Neuronal stem cell (in vitro differentiated cells): ENCODE results near the gene PIP5K1A.

Source experiments
- DNase-seq: peaks from one replicate; pipeline ENCODE4 v3.0.0-alpha.2; 2013; ENCODE audit warnings: low spot score
- H2AFZ ChIP-seq: one replicate; pipeline ENCODE4 v1.6.1; 2013; ENCODE audit warnings: mild to moderate bottlenecking, low read length, inconsistent platforms
- H2AK5ac ChIP-seq: 2 replicates; pipeline ENCODE4 v1.6.1; 2013; ENCODE audit warnings: low read depth, mild to moderate bottlenecking, inconsistent platforms, low read length, moderate library complexity, mixed read lengths
- H2BK120ac ChIP-seq: 2 replicates; pipeline ENCODE4 v1.6.1; 2013; ENCODE audit warnings: low read depth, mild to moderate bottlenecking, inconsistent platforms, low read length, moderate library complexity, mixed read lengths
- H2BK12ac ChIP-seq: one replicate; pipeline ENCODE4 v1.6.1; 2013; ENCODE audit warnings: low read length, inconsistent platforms
- H2BK15ac ChIP-seq: 2 replicates; pipeline ENCODE4 v1.6.1; 2013; ENCODE audit warnings: mild to moderate bottlenecking, low read length, inconsistent platforms, mixed read lengths
- H2BK5ac ChIP-seq: one replicate; pipeline ENCODE4 v1.6.1; 2013; ENCODE audit warnings: inconsistent platforms, mild to moderate bottlenecking, low read length, moderate library complexity
- H3K14ac ChIP-seq: one replicate; pipeline ENCODE4 v1.6.1; 2013; ENCODE audit warnings: low read length, inconsistent platforms
- H3K18ac ChIP-seq: 2 replicates; pipeline ENCODE4 v1.6.1; 2013; ENCODE audit warnings: low read length, inconsistent platforms
- H3K23ac ChIP-seq: 2 replicates; pipeline ENCODE4 v1.6.1; 2013; ENCODE audit warnings: low read depth, mild to moderate bottlenecking, mixed read lengths, low read length, inconsistent platforms; ENCODE audit not compliant: poor library complexity
- H3K27ac ChIP-seq: replicated peaks from 3 replicates; pipeline ENCODE4 v1.5.1; 2013; ENCODE audit warnings: low read length, inconsistent platforms
- H3K27me3 ChIP-seq, 3 experiments: 2 replicates each; pipeline ENCODE4 v1.6.1; 2013; ENCODE audit warnings: low read length in 3 of 3, mild to moderate bottlenecking in 2 of 3, inconsistent platforms in 1 of 3, low read depth in 1 of 3, mixed read lengths in 1 of 3, moderate library complexity in 1 of 3; ENCODE audit not compliant: control insufficient read depth in 3 of 3, insufficient read depth in 3 of 3
- H3K36me3 ChIP-seq, 2 donors: replicated peaks in 1 of 2; 2 replicates each; pipeline ENCODE4 v1.6.1; 2013; ENCODE audit warnings: low read length in 2 of 2; ENCODE audit not compliant: control insufficient read depth in 2 of 2, insufficient read depth in 2 of 2
- H3K4ac ChIP-seq: 2 replicates; pipeline ENCODE4 v1.6.1; 2013; ENCODE audit warnings: inconsistent platforms, mild to moderate bottlenecking, low read length, moderate library complexity
- H3K4me1 ChIP-seq, 2 donors: 1 replicate in 1 of 2; 2 replicates in 1 of 2; pipeline ENCODE4 v1.6.1; 2013; ENCODE audit warnings: low read length in 2 of 2, low read depth in 1 of 2; ENCODE audit not compliant: control insufficient read depth in 2 of 2, insufficient read depth in 1 of 2
- H3K4me2 ChIP-seq: one replicate; pipeline ENCODE4 v1.6.1; 2013; ENCODE audit warnings: mild to moderate bottlenecking, low read length, inconsistent platforms; ENCODE audit not compliant: insufficient read depth, poor library complexity, severe bottlenecking
- H3K4me3 ChIP-seq, 2 donors: 2 replicates each; pipeline ENCODE4 v1.5.1; 2013; ENCODE audit warnings: low read length in 2 of 2, mild to moderate bottlenecking in 2 of 2, inconsistent platforms in 1 of 2, moderate library complexity in 1 of 2
- H3K79me1 ChIP-seq: one replicate; pipeline ENCODE4 v1.6.1; 2013; ENCODE audit warnings: low read depth, mild to moderate bottlenecking, inconsistent platforms, low read length, moderate library complexity
- H3K9ac ChIP-seq: one replicate; pipeline ENCODE4 v1.6.1; 2013; ENCODE audit warnings: mild to moderate bottlenecking, low read depth, low read length, inconsistent platforms; ENCODE audit not compliant: poor library complexity
- H3K9me3 ChIP-seq, 2 donors: replicated peaks in 1 of 2; 2 replicates each; pipeline versions ENCODE3 to v1.6.1; 2013; ENCODE audit warnings: low read length in 2 of 2, mild to moderate bottlenecking in 2 of 2, inconsistent platforms in 1 of 2, low read depth in 1 of 2, mixed read lengths in 1 of 2, moderate library complexity in 1 of 2; ENCODE audit not compliant: control insufficient read depth in 2 of 2, insufficient read depth in 1 of 2
- H4K8ac ChIP-seq: one replicate; pipeline ENCODE4 v1.6.1; 2013; ENCODE audit warnings: low read depth, mild to moderate bottlenecking, inconsistent platforms, low read length, moderate library complexity
- H4K91ac ChIP-seq: one replicate; pipeline ENCODE4 v1.6.1; 2013; ENCODE audit warnings: low read length, low read depth, mild to moderate bottlenecking, inconsistent platforms; ENCODE audit not compliant: poor library complexity
- WGBS, 2 donors: extraction: QIAGEN DNeasy Blood & Tissue Kit; methylation state at CpG; one replicate each; pipeline ENCODE4 v1.1.7; 2013; ENCODE audit warnings: missing lambda C conversion rate in 2 of 2, mixed read lengths in 1 of 2; ENCODE audit not compliant: insufficient read length in 2 of 2, insufficient replicate concordance in 1 of 2; ENCODE audit errors: extremely low coverage in 2 of 2; 5-methylcytosine and 5-hydroxymethylcytosine counted together

PIP5K1A gene

DNA sequence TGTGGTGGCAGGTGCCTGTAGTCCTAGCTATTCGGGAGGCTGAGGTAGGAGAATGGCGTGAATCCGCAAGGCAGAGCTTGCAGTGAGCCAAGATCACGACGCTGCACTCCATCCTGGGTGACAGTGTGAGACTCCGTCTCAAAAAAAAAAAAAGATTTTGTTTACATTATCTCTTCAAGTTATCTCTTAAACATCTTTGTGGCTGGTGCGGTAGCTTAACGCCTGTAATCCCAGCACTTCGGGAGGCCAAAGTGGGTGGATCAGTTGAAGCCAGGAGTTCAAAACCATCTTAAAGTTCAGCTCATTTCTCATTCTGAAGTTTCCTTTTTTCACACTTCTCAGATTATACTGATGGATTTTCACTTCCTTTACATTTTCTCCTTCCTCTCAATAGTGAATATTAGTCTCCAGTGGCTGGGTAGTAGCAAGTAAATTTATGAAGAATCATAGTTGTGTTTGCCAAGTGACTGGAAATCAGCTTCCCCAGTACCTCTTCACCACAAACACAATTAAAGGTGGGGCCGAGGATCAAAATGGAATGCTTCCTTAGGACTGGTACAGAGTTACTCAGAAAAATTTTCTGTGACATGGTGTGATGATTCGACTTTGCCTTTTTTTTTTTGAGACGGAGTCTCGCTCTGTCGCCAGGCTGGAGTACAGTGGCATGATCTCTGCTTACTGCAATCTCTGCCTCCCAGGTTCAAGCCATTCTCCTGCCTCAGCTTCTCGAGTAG, 13.8 kb downstream of the PIP5K1A start:
- H4K8ac ChIP-seq: no peak overlapping the region
- H2BK15ac ChIP-seq: no peak overlapping the region
- H3K4me2 ChIP-seq: no peak overlapping the region
- no peak overlapping the region for H2BK5ac ChIP-seq
- H3K23ac ChIP-seq: no peak overlapping the region
- no peak overlapping the region for H2AFZ ChIP-seq
- no peaks in the 10 kb centered on the region for H3K27me3 ChIP-seq
- DNase-seq: no peak
- no peak overlapping the region for H3K27ac ChIP-seq
- no CpG with 5 or more reads among the region's 15 CpGs for WGBS, 2 donors
- no peak overlapping the region for H3K4me3 ChIP-seq
- peaks cover 14 to 77% of the 10 kb centered on the region in 2 donors for H3K36me3 ChIP-seq
- no peaks in the 10 kb centered on the region for H3K4me1 ChIP-seq
- peaks cover 6% of the 10 kb centered on the region for H3K79me1 ChIP-seq
- no peak overlapping the region for H3K4ac ChIP-seq
- no peak overlapping the region for H2BK12ac ChIP-seq
- no peak overlapping the region for H3K18ac ChIP-seq
- no peaks in the 10 kb centered on the region for H3K9me3 ChIP-seq
- H3K14ac ChIP-seq: no peak overlapping the region
- no peak overlapping the region for H3K9ac ChIP-seq
- H2AK5ac ChIP-seq: no peak overlapping the region
- no peak overlapping the region for H2BK120ac ChIP-seq
- no peak overlapping the region for H4K91ac ChIP-seq

- no peak overlapping the region for H3K4me3 ChIP-seq
- no peak for DNase-seq
Measured at GRCh38 chr1:151213560-151213959, 15.2 kb downstream of the PIP5K1A start.

GRCh38 chr1:151221616-151222015, 23.3 kb downstream of the PIP5K1A start:
- Histone ChIP-seq H3K9ac (no peak overlapping the region), H3K18ac (no peak overlapping the region), H4K91ac (no peak overlapping the region), H2BK120ac (no peak overlapping the region), H3K36me3 (peaks cover 2 to 73% of the 10 kb centered on the region in 2 donors), H3K79me1 (peaks cover 2% of the 10 kb centered on the region), H3K27ac (no peak overlapping the region), H3K4ac (no peak overlapping the region), H3K4me1 (peaks cover 0 to 4% of the 10 kb centered on the region in 2 donors), H3K14ac (no peak overlapping the region), H3K9me3 (no peaks in the 10 kb centered on the region), H2BK12ac (no peak overlapping the region), H3K4me2 (no peak overlapping the region), H3K23ac (no peak overlapping the region), H2AFZ (no peak overlapping the region), H2AK5ac (no peak overlapping the region), H3K27me3 (no peaks in the 10 kb centered on the region), H2BK15ac (no peak overlapping the region), H4K8ac (no peak overlapping the region), H3K4me3 (no peak overlapping the region), H2BK5ac (no peak overlapping the region)
- WGBS, 2 donors: no CpG with 5 or more reads among the region's 1 CpG
- DNase-seq: no peak

More at GRCh38 chr1:151213560-151213959, 15.2 kb downstream of the PIP5K1A start:
- WGBS, 2 donors: 100% methylated on average over 1 of the region's 2 CpGs; no CpG with 5 or more reads in 1 of the 2 donors
- Histone ChIP-seq H3K23ac (no peak overlapping the region), H3K9ac (no peak overlapping the region), H2BK120ac (no peak overlapping the region), H3K4ac (no peak overlapping the region), H2AK5ac (no peak overlapping the region), H2BK15ac (no peak overlapping the region), H4K91ac (no peak overlapping the region), H3K4me2 (no peak overlapping the region), H4K8ac (no peak overlapping the region), H3K27ac (no peak overlapping the region), H2BK12ac (no peak overlapping the region), H3K27me3 (no peaks in the 10 kb centered on the region), H3K9me3 (no peaks in the 10 kb centered on the region), H3K4me1 (no peaks in the 10 kb centered on the region), H2AFZ (no peak overlapping the region), H3K14ac (no peak overlapping the region), H3K18ac (no peak overlapping the region), H2BK5ac (no peak overlapping the region), H3K36me3 (peaks cover 10 to 77% of the 10 kb centered on the region in 2 donors), H3K79me1 (peaks cover 6% of the 10 kb centered on the region)

DNA sequence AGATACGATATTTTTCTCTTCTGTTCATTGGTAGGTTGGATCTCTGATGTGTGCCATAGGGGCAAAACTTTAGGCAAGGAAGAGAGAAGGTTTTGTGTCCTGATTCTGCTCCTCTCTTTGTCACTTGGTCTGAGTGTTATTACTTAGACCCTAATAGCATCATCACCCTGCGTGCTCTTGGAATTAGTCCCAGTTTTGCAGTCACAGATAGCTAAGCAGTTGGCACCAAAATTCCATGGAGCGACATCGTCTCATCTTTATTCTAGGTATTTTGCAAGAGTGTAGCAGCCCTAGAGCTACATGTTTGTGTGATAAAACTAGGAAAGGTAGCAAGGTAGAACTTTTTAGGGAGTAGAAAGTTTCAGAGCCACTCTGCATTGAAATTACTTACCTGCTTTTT, 23.8 kb downstream of the PIP5K1A start:
- WGBS, 2 donors: no CpG with 5 or more reads among the region's 4 CpGs
- no peak overlapping the region for H2BK15ac ChIP-seq
- peaks cover 2% of the 10 kb centered on the region for H3K79me1 ChIP-seq
- H3K4me3 ChIP-seq: no peak overlapping the region
- H3K9ac ChIP-seq: no peak overlapping the region
- no peak for DNase-seq
- no peak overlapping the region for H3K23ac ChIP-seq
- no peak overlapping the region for H3K4ac ChIP-seq
- no peak overlapping the region for H4K91ac ChIP-seq
- peaks cover 2 to 76% of the 10 kb centered on the region in 2 donors for H3K36me3 ChIP-seq
- H3K9me3 ChIP-seq: no peaks in the 10 kb centered on the region
- H3K4me1 ChIP-seq: peaks cover 0 to 4% of the 10 kb centered on the region in 2 donors
- H2BK120ac ChIP-seq: no peak overlapping the region
- no peaks in the 10 kb centered on the region for H3K27me3 ChIP-seq
- H2AFZ ChIP-seq: no peak overlapping the region
- no peak overlapping the region for H3K18ac ChIP-seq
- no peak overlapping the region for H3K4me2 ChIP-seq
- no peak overlapping the region for H3K27ac ChIP-seq
- no peak overlapping the region for H3K14ac ChIP-seq
- H2AK5ac ChIP-seq: no peak overlapping the region
- H2BK12ac ChIP-seq: no peak overlapping the region
- H2BK5ac ChIP-seq: no peak overlapping the region
- no peak overlapping the region for H4K8ac ChIP-seq
